ENCODE data around the gene PRUNE2.

DNA sequence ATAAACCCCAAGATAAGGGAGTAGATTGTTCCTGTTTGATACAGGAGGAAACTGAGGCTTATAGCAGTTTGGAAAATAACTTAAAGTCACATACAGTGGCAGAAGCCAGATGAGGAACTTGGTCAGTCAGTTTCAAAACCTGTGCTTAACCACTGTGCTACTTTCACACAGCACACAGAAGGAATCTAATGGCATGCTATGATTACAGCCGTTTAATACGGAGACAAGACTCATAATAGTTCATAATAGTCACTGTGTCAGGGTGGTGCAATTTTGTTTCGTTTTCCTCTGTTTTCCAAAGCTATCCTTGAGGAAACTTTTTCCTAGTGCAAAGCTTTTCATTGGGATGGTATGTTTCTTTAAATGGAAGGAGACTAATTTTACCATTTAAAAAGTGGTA, 334.6 kb downstream of the PRUNE2 start:
- TF ChIP-seq, protein P1, sequence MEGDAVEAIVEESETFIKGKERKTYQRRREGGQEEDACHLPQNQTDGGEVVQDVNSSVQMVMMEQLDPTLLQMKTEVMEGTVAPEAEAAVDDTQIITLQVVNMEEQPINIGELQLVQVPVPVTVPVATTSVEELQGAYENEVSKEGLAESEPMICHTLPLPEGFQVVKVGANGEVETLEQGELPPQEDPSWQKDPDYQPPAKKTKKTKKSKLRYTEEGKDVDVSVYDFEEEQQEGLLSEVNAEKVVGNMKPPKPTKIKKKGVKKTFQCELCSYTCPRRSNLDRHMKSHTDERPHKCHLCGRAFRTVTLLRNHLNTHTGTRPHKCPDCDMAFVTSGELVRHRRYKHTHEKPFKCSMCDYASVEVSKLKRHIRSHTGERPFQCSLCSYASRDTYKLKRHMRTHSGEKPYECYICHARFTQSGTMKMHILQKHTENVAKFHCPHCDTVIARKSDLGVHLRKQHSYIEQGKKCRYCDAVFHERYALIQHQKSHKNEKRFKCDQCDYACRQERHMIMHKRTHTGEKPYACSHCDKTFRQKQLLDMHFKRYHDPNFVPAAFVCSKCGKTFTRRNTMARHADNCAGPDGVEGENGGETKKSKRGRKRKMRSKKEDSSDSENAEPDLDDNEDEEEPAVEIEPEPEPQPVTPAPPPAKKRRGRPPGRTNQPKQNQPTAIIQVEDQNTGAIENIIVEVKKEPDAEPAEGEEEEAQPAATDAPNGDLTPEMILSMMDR (IDR thresholded peaks at IDR 0.05), result no peak
- TF ChIP-seq POLR2AphosphoS5 (IDR thresholded peaks at IDR 0.05; ENCODE audit: low read depth, low read length), result no peak
- TF ChIP-seq RCOR1 (IDR thresholded peaks at IDR 0.05; ENCODE audit: low read length), result no peak
- TF ChIP-seq TAF1 (IDR thresholded peaks at IDR 0.05; ENCODE audit: borderline replicate concordance, low read depth, low read length), result no peak
- TF ChIP-seq TCF12 (IDR thresholded peaks at IDR 0.05), result no peak
